ELF-1 (cell line): ENCODE data around the gene EYS.

Experiments used
- DNase-seq: peaks from one replicate; pipeline ENCODE4 v3.0.0-alpha.2; 2016; ENCODE audit warnings: low read depth, low spot score

The EYS gene

GRCh38 chr6:64973142-64973541, 733.9 kb downstream of the EYS start:
- DNase-seq, result no peak

- DNase-seq, result no peak
Measured at GRCh38 chr6:64969139-64969538, 737.9 kb downstream of the EYS start.

GRCh38 chr6:64955435-64955848, 751.6 kb downstream of the EYS start:
- no peak for DNase-seq

GRCh38 chr6:64949257-64949656, 757.8 kb downstream of the EYS start:
- DNase-seq, result no peak

DNA sequence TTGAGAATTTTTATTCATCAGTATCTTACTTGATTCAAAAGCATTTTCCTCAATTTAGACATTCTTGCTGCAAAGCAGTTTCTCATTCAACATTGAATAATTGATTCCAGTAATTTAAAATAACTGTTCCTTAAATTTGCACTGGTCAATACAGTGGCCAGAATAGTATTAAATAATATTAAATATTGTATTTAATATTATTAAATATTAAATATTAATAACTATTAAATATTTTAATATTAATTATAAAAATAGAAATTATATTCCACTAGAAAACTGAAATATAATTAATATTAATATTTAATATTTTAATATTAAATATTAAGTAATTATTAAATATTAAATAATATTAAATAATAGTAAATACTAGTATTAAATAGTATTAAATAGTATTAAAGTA, 758.8 kb downstream of the EYS start:
- no peak for DNase-seq

- DNase-seq, result no peak
Measured at GRCh38 chr6:64945450-64945849, 761.6 kb downstream of the EYS start.

GRCh38 chr6:64932486-64932885, 774.5 kb downstream of the EYS start:
- DNase-seq, result no peak

DNA sequence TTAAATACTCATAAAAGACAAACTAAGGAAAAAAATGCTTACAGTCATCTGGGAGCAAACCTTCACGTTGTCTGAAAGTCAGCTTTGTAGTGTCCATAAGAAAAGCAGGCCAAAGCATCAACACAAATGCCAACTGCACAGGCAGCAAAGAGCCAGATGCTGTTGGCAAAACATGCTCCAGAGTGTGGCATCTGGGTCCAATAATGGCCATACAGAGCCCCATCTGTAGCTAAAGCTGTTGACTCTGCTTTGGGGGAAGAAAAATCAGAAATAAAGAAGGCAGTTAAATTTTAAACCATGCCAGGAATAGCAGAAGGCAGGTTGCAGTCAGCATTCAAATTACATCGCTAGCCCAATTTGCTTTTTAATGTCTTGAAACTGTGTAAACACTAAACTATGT, 776.3 kb downstream of the EYS start:
- DNase-seq, result no peak

DNA sequence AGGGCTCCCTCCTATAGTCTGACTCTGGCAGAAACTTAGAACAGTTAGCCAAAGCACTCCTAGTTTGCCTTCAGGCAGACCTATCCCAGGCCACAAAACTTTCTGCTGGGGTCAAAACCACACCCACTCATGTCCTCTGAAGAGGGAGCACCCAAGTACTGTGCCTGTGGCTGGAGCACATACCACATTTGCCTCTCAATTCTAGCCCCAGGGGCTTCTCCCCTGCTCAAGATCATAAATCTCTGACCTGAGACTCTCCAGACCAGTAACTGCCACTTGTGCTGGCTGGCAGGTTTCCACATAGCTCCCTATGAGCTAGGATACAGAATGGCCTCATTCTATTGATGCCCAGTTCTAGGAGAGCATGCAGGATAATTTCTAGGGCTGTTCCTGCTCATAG, 781.0 kb downstream of the EYS start:
- DNase-seq, result no peak

DNA sequence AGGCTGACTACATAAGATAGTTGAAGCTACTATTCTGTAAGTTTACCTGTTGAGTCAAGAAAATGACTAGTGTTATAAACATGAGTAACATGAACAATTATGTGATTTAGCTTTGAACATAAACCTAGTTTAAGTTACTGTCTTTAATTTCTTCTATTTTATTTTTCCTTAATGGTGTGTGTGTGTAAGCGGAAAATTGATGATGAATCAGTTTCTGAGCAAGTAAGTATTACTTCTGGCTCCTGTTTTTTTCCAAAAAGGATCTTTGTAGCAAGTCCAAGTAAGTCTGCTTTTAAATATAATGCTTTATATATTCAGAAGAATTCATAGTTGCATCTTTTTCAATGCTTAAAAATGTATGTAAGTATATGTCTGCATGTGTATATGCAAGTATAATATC, 786.8 kb downstream of the EYS start:
- DNase-seq, result no peak

GRCh38 chr6:64914124-64914523, 792.9 kb downstream of the EYS start:
- no peak for DNase-seq

DNA sequence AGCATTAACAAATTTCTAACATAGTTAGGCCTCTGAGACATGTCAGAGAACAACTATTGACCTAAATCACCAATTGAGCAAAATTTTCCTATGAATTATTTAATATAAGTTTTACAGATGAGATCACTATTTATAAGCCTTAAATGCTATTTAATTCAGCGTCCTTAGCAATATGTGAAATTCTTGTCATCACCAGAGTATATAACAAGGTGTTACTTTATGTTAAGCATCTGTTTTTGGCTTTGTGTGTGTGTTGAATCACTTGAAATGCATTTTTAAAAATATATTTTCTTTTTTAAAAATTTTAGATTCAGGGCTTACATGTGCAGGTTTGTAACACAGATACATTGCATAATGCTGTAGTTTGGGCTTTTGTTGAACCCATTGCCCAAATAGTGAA, 794.1 kb downstream of the EYS start:
- DNase-seq, result no peak

DNA sequence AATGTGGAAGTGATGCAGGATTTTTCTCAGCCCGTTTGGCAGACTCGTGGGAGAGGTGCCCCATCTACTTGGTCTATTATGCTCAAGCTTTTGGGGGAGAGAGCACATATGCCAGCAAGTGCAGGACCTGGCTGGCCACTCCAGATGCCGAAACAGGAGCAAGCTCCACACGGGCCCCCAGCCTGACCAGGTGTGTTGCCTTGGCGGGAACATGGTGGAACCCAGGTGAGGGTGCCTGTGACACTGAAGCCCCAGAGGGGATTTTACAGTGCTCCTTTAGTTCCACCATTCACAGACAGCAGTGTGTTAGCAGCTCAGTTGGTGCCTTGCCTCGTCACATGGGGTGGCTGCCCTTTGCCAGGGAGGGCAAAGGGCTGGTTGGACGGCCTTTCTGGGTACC, 798.9 kb downstream of the EYS start:
- DNase-seq, result no peak

DNA sequence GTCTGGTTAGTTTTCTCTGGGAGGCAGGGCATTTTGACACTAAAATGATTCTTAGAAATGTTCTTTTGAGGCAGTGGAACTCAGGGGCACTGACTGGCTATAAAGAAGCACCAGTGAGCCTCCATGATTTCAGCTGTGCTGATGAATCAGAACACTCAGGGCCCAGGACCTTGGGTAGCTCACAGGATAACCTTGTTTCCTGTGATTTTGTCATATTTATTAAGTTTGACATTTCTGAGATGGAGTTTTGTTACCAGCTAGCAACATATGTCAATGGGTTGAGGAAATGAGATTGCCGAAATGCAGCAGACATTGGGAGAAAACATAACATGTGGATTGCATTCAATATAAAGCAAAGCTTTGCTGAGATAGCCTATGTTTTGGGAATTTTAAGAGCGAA, 802.4 kb downstream of the EYS start:
- no peak for DNase-seq

DNA sequence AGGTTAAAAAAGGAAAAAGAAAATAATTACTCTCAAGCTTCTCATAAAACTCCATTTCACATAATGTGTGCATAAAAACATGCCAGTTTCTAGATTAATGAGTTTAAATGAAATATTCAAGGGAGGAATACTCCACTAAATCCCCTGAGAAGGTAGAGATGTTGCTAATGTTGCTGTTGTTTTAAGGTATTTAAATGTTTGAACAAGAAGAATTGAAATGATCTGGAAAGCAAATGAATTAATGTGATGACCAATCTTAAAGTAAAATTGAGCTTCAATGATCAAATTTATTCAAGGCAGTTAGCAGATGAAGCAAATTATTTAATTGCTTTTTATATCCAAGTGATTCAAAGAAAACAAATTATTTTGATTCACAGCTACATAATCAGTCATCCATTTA, 804.4 kb downstream of the EYS start:
- no peak for DNase-seq

GRCh38 chr6:64896939-64897338, 810.1 kb downstream of the EYS start:
- DNase-seq, result no peak

DNA sequence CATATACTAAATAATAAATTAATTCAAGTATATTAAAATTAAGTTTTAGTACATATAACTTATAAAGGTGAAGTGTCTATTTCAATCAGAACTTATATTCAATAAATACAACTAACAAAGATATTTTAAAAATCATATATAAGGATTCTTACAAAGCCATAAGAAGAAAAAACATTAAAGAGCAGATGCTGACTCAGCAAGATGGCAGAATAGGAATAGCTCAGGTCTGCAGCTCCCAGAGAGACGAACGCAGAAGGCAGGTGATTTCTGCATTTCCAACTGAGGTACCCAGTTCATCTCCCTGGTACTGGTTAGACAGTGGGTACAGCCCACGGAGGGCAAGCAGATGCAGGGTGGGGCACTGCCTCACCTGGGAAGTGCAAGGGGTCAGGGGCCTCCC, 811.1 kb downstream of the EYS start:
- DNase-seq, result no peak

DNA sequence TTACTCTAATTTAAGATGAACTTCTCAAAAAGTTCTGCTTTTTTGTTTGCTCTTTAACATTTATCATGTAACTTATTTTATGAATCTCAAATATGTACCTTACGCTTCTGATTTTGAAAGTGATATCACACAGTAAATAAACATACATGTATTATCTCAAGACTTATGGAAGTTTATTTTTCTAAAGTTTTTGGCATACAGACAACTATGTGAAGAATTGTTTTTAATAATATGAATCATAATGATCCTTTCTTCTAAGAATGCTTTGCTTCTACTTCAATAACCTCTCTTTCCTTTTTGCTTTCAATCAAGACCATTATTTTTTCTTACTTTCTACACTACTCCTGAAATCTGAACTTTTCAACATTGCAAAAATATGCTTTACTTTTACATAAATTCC, 816.4 kb downstream of the EYS start:
- DNase-seq, result no peak

DNA sequence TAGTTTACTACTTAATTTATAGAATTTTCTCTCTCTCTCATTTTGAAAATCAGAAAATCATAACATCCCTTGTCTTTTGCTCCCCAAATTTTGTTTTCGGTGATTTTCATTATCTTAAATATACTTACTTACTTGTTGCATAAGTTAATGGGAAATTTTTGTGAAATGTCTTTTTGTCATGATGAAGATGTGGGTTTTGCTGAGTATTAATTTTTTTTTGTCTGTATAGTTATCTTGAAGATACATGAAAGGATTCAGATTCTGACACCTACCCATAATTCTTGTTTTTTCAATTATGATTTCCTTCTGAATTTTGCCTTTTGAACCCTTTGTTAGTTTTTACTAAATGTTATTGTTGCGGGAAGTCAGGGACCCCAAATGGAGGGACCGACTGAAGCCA, 817.9 kb downstream of the EYS start:
- no peak for DNase-seq

DNA sequence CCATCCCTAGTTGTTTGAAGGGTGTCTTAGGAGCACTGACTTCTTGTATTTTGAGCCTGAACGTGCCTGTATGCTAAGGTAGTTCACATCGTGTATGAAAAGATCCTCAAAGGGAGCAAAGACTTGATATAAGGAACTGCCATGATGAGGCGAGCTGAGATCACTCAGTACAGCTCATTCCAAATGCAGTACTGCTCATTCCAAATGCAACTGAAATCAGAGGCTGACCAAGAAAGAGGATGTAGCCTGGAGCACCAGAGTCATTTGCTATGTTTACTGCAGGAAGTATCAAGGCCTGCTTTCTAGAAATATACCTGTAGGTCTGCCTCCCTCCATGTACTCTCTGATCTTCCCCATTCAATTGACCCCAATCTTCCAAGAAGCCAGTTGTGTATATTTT, 832.2 kb downstream of the EYS start:
- no peak for DNase-seq

GRCh38 chr6:64872633-64873032, 834.4 kb downstream of the EYS start:
- DNase-seq, result no peak

- no peak for DNase-seq
Measured at GRCh38 chr6:64861039-64861651, 845.9 kb downstream of the EYS start.

- no peak for DNase-seq
Measured at GRCh38 chr6:64860203-64860602, 846.8 kb downstream of the EYS start.

GRCh38 chr6:64850121-64850520, 856.9 kb downstream of the EYS start:
- no peak for DNase-seq
